ENCODE results near the gene KRTAP5-2. TPM values are rescaled to one million over a fixed set of nuclear protein-coding genes. Genes with fewer than 3 reads are reported as not detected.

KRTAP5-2 gene
- total RNA-seq, 1 donor from 2014 or later: not detected

DNA sequence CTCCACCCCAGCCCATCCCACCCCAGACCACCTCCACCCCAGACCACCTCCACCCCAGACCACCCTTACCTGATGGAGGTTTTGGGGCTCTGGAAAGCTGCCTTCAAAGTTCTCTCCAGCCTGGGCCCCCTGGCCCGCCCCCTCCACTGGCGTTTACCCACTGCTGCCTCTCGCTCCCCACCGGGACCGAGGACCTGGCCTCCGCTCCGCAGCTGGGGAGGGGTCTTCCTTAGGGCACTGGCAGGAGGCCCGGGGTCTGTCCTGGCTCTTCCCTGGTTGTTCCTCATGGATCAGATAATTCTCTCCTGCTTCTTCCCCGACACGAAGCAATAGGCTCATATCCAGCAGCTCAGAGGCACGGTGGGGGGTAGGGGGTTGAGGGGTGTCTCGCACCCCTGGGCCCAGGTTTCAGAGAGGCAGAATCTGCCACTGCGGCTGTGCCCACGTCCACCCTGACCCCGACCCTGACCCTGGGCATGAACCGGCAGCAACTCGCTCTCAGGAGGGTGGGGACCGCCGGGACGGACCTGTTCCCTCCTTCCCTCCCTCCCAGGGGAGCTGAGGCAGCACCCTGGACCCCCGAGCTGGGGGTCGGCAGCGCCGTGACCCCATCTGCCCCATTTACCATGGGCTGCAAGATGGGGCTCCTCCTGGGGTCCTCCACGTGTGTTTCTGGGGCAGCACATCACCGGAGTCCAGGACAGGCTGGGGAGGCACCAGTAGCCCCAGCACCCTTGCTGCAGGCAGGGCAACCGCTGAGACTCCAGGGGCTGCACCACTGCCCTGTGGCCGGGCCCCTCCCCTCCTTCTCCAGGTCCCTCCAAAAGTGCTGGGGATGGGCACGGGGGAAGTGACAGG, 44.4 kb upstream of the KRTAP5-2 start:
- Mint-ChIP-seq H3K9me3 (ENCODE audit: low read depth) (no peaks in the 10 kb centered on the region), H3K27ac (no peak overlapping the region), H3K4me3 (ENCODE audit: low read depth) (no peak overlapping the region), H3K4me1 (ENCODE audit: low read depth) (peaks cover 6% of the 10 kb centered on the region), H3K27me3 (peaks cover 29% of the 10 kb centered on the region), H3K36me3 (ENCODE audit: insufficient read depth) (no peaks in the 10 kb centered on the region)
- TF ChIP-seq, protein P1, sequence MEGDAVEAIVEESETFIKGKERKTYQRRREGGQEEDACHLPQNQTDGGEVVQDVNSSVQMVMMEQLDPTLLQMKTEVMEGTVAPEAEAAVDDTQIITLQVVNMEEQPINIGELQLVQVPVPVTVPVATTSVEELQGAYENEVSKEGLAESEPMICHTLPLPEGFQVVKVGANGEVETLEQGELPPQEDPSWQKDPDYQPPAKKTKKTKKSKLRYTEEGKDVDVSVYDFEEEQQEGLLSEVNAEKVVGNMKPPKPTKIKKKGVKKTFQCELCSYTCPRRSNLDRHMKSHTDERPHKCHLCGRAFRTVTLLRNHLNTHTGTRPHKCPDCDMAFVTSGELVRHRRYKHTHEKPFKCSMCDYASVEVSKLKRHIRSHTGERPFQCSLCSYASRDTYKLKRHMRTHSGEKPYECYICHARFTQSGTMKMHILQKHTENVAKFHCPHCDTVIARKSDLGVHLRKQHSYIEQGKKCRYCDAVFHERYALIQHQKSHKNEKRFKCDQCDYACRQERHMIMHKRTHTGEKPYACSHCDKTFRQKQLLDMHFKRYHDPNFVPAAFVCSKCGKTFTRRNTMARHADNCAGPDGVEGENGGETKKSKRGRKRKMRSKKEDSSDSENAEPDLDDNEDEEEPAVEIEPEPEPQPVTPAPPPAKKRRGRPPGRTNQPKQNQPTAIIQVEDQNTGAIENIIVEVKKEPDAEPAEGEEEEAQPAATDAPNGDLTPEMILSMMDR (IDR thresholded peaks at IDR 0.05; ENCODE audit: unreplicated experiment): no peak
- DNase-seq (ENCODE audit: low spot score, unreplicated experiment): no peak

DNA sequence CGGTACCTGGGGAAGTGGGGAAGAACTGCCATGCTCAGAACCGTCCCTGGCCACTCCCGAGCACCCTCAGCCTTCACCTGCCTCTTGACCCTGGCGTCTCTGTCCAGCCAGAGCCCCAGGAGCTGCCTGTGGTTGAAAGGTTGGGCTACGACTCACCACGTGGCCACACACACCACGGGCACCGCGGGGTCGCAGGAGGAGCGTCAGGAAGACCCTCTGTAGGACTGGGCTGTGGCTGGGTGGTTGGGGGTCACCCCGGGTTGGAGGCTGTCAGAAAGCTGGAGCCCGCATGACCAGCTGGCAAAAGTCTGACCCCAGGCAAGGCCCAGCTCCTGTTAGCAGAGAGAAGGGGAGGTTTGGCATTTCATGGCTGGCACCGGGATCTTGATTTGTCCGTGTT, 43.0 kb upstream of the KRTAP5-2 start:
- peaks cover 6% of the 10 kb centered on the region for H3K4me1 Mint-ChIP-seq (ENCODE audit: low read depth)
- peaks cover 28% of the 10 kb centered on the region for H3K27me3 Mint-ChIP-seq
- H3K9me3 Mint-ChIP-seq (ENCODE audit: low read depth): no peaks in the 10 kb centered on the region
- no peak for DNase-seq (ENCODE audit: low spot score, unreplicated experiment)
- H3K4me3 Mint-ChIP-seq (ENCODE audit: low read depth): no peak overlapping the region
- TF ChIP-seq, protein P1 (IDR thresholded peaks at IDR 0.05; ENCODE audit: unreplicated experiment): no peak
- no peaks in the 10 kb centered on the region for H3K36me3 Mint-ChIP-seq (ENCODE audit: insufficient read depth)
- H3K27ac Mint-ChIP-seq: no peak overlapping the region

DNA sequence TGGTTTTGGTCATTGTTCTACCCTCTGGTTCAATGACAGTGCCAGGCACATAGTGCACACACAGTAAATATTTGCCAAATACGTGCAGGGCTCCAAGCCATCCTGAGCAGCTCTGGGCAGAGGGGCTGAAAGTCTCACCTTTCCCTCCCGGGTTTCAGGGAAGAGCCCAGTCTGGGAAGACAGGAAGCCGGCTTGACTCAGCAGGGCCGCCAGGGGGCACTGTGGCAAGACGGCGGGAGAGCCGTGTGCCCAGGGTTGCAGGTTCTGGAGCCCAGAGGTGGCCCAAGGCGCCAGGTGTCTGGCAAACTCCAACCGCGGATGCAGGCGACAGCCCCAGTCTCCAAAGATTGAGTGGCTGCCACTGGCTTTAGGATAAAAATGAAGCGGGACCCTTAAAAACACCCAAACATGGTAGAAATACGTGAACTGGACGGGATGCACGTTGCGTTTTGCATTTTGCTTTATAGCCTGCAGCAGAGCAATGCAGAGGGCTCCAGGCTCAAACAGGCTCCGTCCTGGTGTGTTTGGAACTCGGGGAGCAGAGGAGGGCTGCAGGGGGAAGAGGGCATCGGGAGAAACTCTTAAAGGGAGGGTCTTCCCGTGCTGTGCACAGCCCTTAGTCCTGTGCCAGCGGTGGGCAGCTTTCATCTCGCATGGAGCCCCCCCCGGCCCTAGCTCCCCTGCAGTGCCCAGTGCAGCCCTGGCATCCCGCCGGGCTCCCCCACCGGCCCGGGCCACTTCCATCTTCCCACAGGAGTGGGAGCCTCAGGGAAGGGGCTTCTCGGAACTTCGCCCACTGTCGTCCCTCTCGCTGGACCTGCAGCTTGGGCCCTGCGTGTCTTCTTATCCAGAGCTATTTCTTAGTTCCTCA, 42.2 kb upstream of the KRTAP5-2 start:
- H3K27ac Mint-ChIP-seq: no peak overlapping the region
- H3K4me1 Mint-ChIP-seq (ENCODE audit: low read depth): peaks cover 6% of the 10 kb centered on the region
- no peaks in the 10 kb centered on the region for H3K9me3 Mint-ChIP-seq (ENCODE audit: low read depth)
- TF ChIP-seq, protein P1 (IDR thresholded peaks at IDR 0.05; ENCODE audit: unreplicated experiment): peak; percentile 93
- peaks cover 31% of the 10 kb centered on the region for H3K27me3 Mint-ChIP-seq
- peak; percentile 48 for DNase-seq (ENCODE audit: low spot score, unreplicated experiment)
- no peaks in the 10 kb centered on the region for H3K36me3 Mint-ChIP-seq (ENCODE audit: insufficient read depth)
- no peak overlapping the region for H3K4me3 Mint-ChIP-seq (ENCODE audit: low read depth)

DNA sequence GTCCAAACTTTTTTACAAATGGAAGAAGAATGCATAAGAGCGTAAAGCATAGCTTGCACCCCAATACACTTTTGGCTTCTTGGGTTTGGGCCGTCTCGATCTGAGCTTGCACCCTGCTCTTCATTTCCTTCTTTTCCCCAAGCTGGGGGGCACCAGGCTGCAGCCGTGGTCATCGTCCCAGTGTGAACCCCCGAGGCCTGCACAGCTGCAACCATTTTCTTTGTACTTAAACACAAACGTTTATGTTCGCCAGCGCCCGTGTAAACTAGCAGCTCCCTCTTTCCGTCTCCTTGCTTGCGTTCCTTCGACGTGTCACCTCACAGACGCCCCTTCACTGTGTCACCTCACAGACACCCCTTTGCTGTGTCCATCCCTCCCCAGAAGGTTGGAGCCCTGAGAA, 41.6 kb upstream of the KRTAP5-2 start:
- no peak for DNase-seq (ENCODE audit: low spot score, unreplicated experiment)
- TF ChIP-seq, protein P1 (IDR thresholded peaks at IDR 0.05; ENCODE audit: unreplicated experiment): no peak
- Mint-ChIP-seq H3K4me1 (ENCODE audit: low read depth) (peaks cover 6% of the 10 kb centered on the region), H3K4me3 (ENCODE audit: low read depth) (no peak overlapping the region), H3K36me3 (ENCODE audit: insufficient read depth) (no peaks in the 10 kb centered on the region), H3K27ac (no peak overlapping the region), H3K9me3 (ENCODE audit: low read depth) (no peaks in the 10 kb centered on the region), H3K27me3 (peaks cover 37% of the 10 kb centered on the region)

DNA sequence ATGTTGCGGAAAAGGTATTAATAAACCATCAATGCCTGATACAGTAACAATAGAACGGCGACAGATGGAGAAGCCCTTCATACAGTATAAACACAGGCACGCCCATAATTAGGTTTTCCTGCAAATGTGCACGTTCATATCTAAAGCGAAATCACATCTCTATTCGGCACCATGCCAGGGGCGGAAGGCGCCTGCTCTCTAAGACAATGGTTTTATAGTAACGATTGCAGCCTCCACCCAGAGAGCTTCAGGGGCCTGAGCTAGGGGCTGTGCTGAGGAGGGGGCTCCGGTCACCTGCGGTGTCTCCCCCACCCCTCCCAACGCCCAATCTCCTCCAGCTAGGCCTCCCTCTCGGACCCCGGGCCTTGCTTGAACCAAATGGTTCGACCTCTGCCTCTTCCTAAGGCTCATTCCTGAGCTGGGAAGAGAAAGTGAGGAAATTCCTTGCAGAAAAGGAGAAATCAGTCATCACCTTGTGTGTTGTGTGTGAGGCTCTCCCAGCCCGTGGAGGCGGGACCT, 41.1 kb upstream of the KRTAP5-2 start:
- H3K27ac Mint-ChIP-seq: no peak overlapping the region
- peaks cover 33% of the 10 kb centered on the region for H3K27me3 Mint-ChIP-seq
- TF ChIP-seq, protein P1 (IDR thresholded peaks at IDR 0.05; ENCODE audit: unreplicated experiment): no peak
- no peak overlapping the region for H3K4me3 Mint-ChIP-seq (ENCODE audit: low read depth)
- H3K4me1 Mint-ChIP-seq (ENCODE audit: low read depth): peaks cover 6% of the 10 kb centered on the region
- H3K36me3 Mint-ChIP-seq (ENCODE audit: insufficient read depth): no peaks in the 10 kb centered on the region
- H3K9me3 Mint-ChIP-seq (ENCODE audit: low read depth): no peaks in the 10 kb centered on the region
- DNase-seq (ENCODE audit: low spot score, unreplicated experiment): no peak

Measured in progenitor cell of endocrine pancreas (in vitro differentiated cells).